Keratinocyte (primary cell): ENCODE results near the gene DNAH11.

ENCODE experiments used
- EZH2 ChIP-seq: IDR thresholded peaks from one replicate; pipeline ENCODE4 v1.6.1; 2012; ENCODE audit warnings: inconsistent platforms, mild to moderate bottlenecking, low read length, moderate library complexity
- TF ChIP-seq, protein P1 (sequence below), 3 experiments: IDR thresholded peaks in 1 of 3; conservative IDR thresholded peaks in 1 of 3; optimal IDR thresholded peaks in 1 of 3; 2 replicates in 2 of 3; 3 replicates in 1 of 3; pipeline versions ENCODE3 to v1.5.1; 2011; ENCODE audit warnings: low read length in 3 of 3, mild to moderate bottlenecking in 3 of 3, moderate library complexity in 2 of 3, control low read depth in 1 of 3, inconsistent platforms in 1 of 3; ENCODE audit not compliant: insufficient read depth in 2 of 3; ENCODE audit errors: extremely low read depth in 1 of 3

DNA sequence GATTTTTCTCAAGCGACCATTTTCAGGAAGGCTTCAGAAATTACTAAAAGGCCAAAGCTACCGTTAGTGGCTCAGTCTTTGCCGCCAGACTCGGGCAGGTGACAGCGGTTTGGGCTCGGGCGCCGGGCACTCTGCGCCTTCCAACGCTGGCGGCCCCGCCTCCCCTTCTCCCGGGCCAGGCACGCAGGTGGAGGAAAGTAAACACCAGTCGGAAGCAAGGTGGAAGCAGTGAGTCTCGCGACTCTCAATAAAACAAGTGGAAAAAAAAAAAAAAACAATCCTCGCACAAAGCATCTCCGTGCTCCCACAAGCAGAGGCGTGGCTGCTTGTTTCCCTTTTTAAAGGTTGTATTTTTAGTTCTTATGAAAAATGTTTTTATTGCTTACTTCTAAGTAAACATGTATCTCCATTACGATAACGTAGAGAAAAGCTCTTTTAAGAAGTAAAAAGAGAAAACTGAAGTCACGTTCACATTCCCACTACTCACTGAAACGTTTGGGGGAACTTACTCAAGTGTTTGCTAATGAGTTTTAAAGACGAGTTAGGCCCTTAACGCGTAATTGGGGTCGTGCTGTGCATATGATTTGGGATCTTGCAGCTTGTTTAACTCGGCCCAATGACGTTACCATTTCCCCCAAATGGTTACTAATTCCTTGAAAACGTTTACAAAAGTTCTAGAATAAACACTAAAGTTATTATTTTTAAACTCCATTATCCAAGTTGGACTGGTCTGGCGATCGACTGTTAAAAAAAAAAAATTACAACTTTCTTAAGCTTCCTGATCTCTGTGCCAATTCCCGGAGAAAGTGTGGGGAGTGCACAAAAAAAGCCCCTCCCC is 402.0 kb downstream of the DNAH11 start:
- TF ChIP-seq, protein P1, sequence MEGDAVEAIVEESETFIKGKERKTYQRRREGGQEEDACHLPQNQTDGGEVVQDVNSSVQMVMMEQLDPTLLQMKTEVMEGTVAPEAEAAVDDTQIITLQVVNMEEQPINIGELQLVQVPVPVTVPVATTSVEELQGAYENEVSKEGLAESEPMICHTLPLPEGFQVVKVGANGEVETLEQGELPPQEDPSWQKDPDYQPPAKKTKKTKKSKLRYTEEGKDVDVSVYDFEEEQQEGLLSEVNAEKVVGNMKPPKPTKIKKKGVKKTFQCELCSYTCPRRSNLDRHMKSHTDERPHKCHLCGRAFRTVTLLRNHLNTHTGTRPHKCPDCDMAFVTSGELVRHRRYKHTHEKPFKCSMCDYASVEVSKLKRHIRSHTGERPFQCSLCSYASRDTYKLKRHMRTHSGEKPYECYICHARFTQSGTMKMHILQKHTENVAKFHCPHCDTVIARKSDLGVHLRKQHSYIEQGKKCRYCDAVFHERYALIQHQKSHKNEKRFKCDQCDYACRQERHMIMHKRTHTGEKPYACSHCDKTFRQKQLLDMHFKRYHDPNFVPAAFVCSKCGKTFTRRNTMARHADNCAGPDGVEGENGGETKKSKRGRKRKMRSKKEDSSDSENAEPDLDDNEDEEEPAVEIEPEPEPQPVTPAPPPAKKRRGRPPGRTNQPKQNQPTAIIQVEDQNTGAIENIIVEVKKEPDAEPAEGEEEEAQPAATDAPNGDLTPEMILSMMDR (optimal IDR thresholded peaks at IDR 0.05 in 1 of 3, IDR thresholded peaks at IDR 0.05 in 1 of 3, conservative IDR thresholded peaks at IDR 0.05 in 1 of 3; ENCODE audit: extremely low read depth in 1 of 3, insufficient read depth in 2 of 3, low read length in 3 of 3), result peak in 2 of 3 experiments; percentile 8 to 21
- TF ChIP-seq EZH2, result no peak
